ENCODE measurements around the gene LARP4.
"Not testable (repeated sequence)": the region's sequence is repeated elsewhere in the genome, so short reads cannot be mapped to it uniquely, and the experiment has no call there.

LARP4 gene

GRCh38 chr12:50415899-50416479 is 15.3 kb downstream of the LARP4 start:
- no peaks in the 10 kb centered on the region for H3K27me3 ChIP-seq (ENCODE audit: insufficient read depth, low read length)
- no peak overlapping the region for H2AFZ ChIP-seq (ENCODE audit: low read depth, low read length)
- H3K4me3 ChIP-seq (ENCODE audit: low read length) = no peak overlapping the region
- no peaks in the 10 kb centered on the region for H3K4me1 ChIP-seq (ENCODE audit: insufficient read depth, low read length)
- peaks cover 10% of the 10 kb centered on the region for H3K36me3 ChIP-seq (ENCODE audit: insufficient read depth, low read length)
- H3K9me3 ChIP-seq (ENCODE audit: low read length) = no peaks in the 10 kb centered on the region

GRCh38 chr12:50419112-50419909 is 18.6 kb downstream of the LARP4 start:
- Histone ChIP-seq H3K4me1 (ENCODE audit: insufficient read depth, low read length) (no peaks in the 10 kb centered on the region), H3K27me3 (ENCODE audit: insufficient read depth, low read length) (no peaks in the 10 kb centered on the region), H2AFZ (ENCODE audit: low read depth, low read length) (no peak overlapping the region), H3K4me3 (ENCODE audit: low read length) (no peak overlapping the region), H3K36me3 (ENCODE audit: insufficient read depth, low read length) (peaks cover 10% of the 10 kb centered on the region), H3K9me3 (ENCODE audit: low read length) (no peaks in the 10 kb centered on the region)

GRCh38 chr12:50422855-50423254 is 22.2 kb downstream of the LARP4 start:
- H2AFZ ChIP-seq (ENCODE audit: low read depth, low read length); H3K27me3 ChIP-seq (ENCODE audit: insufficient read depth, low read length); H3K4me3 ChIP-seq (ENCODE audit: low read length); H3K4me1 ChIP-seq (ENCODE audit: insufficient read depth, low read length); H3K36me3 ChIP-seq (ENCODE audit: insufficient read depth, low read length); H3K9me3 ChIP-seq (ENCODE audit: low read length): not testable (repeated sequence)

GRCh38 chr12:50423342-50423741 is 22.7 kb downstream of the LARP4 start:
- not testable (repeated sequence) for H3K36me3 ChIP-seq (ENCODE audit: insufficient read depth, low read length); H2AFZ ChIP-seq (ENCODE audit: low read depth, low read length); H3K4me3 ChIP-seq (ENCODE audit: low read length); H3K9me3 ChIP-seq (ENCODE audit: low read length); H3K4me1 ChIP-seq (ENCODE audit: insufficient read depth, low read length); H3K27me3 ChIP-seq (ENCODE audit: insufficient read depth, low read length)

GRCh38 chr12:50425589-50426258 is 25.0 kb downstream of the LARP4 start:
- Histone ChIP-seq H3K4me3 (ENCODE audit: low read length) (no peak overlapping the region), H3K27me3 (ENCODE audit: insufficient read depth, low read length) (no peaks in the 10 kb centered on the region), H2AFZ (ENCODE audit: low read depth, low read length) (no peak overlapping the region), H3K36me3 (ENCODE audit: insufficient read depth, low read length) (peaks cover 26% of the 10 kb centered on the region), H3K9me3 (ENCODE audit: low read length) (no peaks in the 10 kb centered on the region), H3K4me1 (ENCODE audit: insufficient read depth, low read length) (no peaks in the 10 kb centered on the region)

GRCh38 chr12:50431656-50432055 is 31.0 kb downstream of the LARP4 start:
- not testable (repeated sequence) for H3K4me1 ChIP-seq (ENCODE audit: insufficient read depth, low read length); H3K9me3 ChIP-seq (ENCODE audit: low read length); H2AFZ ChIP-seq (ENCODE audit: low read depth, low read length); H3K4me3 ChIP-seq (ENCODE audit: low read length); H3K27me3 ChIP-seq (ENCODE audit: insufficient read depth, low read length)
- H3K36me3 ChIP-seq (ENCODE audit: insufficient read depth, low read length) = peaks cover 77% of the 10 kb centered on the region

GRCh38 chr12:50440288-50440687 is 39.6 kb downstream of the LARP4 start:
- no peaks in the 10 kb centered on the region for H3K4me1 ChIP-seq (ENCODE audit: insufficient read depth, low read length)
- no peaks in the 10 kb centered on the region for H3K27me3 ChIP-seq (ENCODE audit: insufficient read depth, low read length)
- H3K9me3 ChIP-seq (ENCODE audit: low read length) = no peaks in the 10 kb centered on the region
- peaks cover 86% of the 10 kb centered on the region for H3K36me3 ChIP-seq (ENCODE audit: insufficient read depth, low read length)
- H2AFZ ChIP-seq (ENCODE audit: low read depth, low read length) = no peak overlapping the region
- H3K4me3 ChIP-seq (ENCODE audit: low read length) = no peak overlapping the region

- Histone ChIP-seq H2AFZ (ENCODE audit: low read depth, low read length) (no peak overlapping the region), H3K9me3 (ENCODE audit: low read length) (no peaks in the 10 kb centered on the region), H3K27me3 (ENCODE audit: insufficient read depth, low read length) (no peaks in the 10 kb centered on the region), H3K4me1 (ENCODE audit: insufficient read depth, low read length) (no peaks in the 10 kb centered on the region), H3K36me3 (ENCODE audit: insufficient read depth, low read length) (peaks cover 80% of the 10 kb centered on the region), H3K4me3 (ENCODE audit: low read length) (no peak overlapping the region)
Observed at GRCh38 chr12:50441763-50442162, 41.1 kb downstream of the LARP4 start.

- peaks cover 79% of the 10 kb centered on the region for H3K36me3 ChIP-seq (ENCODE audit: insufficient read depth, low read length)
- no peaks in the 10 kb centered on the region for H3K4me1 ChIP-seq (ENCODE audit: insufficient read depth, low read length)
- no peak overlapping the region for H3K4me3 ChIP-seq (ENCODE audit: low read length)
- no peaks in the 10 kb centered on the region for H3K27me3 ChIP-seq (ENCODE audit: insufficient read depth, low read length)
- no peak overlapping the region for H2AFZ ChIP-seq (ENCODE audit: low read depth, low read length)
- H3K9me3 ChIP-seq (ENCODE audit: low read length) = no peaks in the 10 kb centered on the region
Observed at GRCh38 chr12:50442178-50442908, 41.7 kb downstream of the LARP4 start.

GRCh38 chr12:50449671-50450070 is 49.0 kb downstream of the LARP4 start:
- not testable (repeated sequence) for H3K4me3 ChIP-seq (ENCODE audit: low read length); H2AFZ ChIP-seq (ENCODE audit: low read depth, low read length); H3K27me3 ChIP-seq (ENCODE audit: insufficient read depth, low read length); H3K4me1 ChIP-seq (ENCODE audit: insufficient read depth, low read length); H3K9me3 ChIP-seq (ENCODE audit: low read length)
- H3K36me3 ChIP-seq (ENCODE audit: insufficient read depth, low read length) = peaks cover 50% of the 10 kb centered on the region

- H3K4me1 ChIP-seq (ENCODE audit: insufficient read depth, low read length) = no peaks in the 10 kb centered on the region
- H3K9me3 ChIP-seq (ENCODE audit: low read length) = no peaks in the 10 kb centered on the region
- H2AFZ ChIP-seq (ENCODE audit: low read depth, low read length) = no peak overlapping the region
- no peak overlapping the region for H3K4me3 ChIP-seq (ENCODE audit: low read length)
- H3K27me3 ChIP-seq (ENCODE audit: insufficient read depth, low read length) = no peaks in the 10 kb centered on the region
- H3K36me3 ChIP-seq (ENCODE audit: insufficient read depth, low read length) = peaks cover 43% of the 10 kb centered on the region
Observed at GRCh38 chr12:50452795-50453194, 52.1 kb downstream of the LARP4 start.

- no peak overlapping the region for H2AFZ ChIP-seq (ENCODE audit: low read depth, low read length)
- H3K4me3 ChIP-seq (ENCODE audit: low read length) = no peak overlapping the region
- H3K4me1 ChIP-seq (ENCODE audit: insufficient read depth, low read length) = no peaks in the 10 kb centered on the region
- no peaks in the 10 kb centered on the region for H3K9me3 ChIP-seq (ENCODE audit: low read length)
- H3K36me3 ChIP-seq (ENCODE audit: insufficient read depth, low read length) = peaks cover 41% of the 10 kb centered on the region
- H3K27me3 ChIP-seq (ENCODE audit: insufficient read depth, low read length) = no peaks in the 10 kb centered on the region
Observed at GRCh38 chr12:50453872-50454271, 53.2 kb downstream of the LARP4 start.

- Histone ChIP-seq H3K4me3 (ENCODE audit: low read length) (no peak overlapping the region), H2AFZ (ENCODE audit: low read depth, low read length) (no peak overlapping the region), H3K36me3 (ENCODE audit: insufficient read depth, low read length) (peaks cover 57% of the 10 kb centered on the region), H3K9me3 (ENCODE audit: low read length) (peaks cover 4% of the 10 kb centered on the region), H3K4me1 (ENCODE audit: insufficient read depth, low read length) (no peaks in the 10 kb centered on the region), H3K27me3 (ENCODE audit: insufficient read depth, low read length) (no peaks in the 10 kb centered on the region)
Observed at GRCh38 chr12:50458606-50459005, 57.9 kb downstream of the LARP4 start.
